ENCODE measurements around the gene EMP1. TPM values are rescaled to one million over a fixed set of nuclear protein-coding genes. Genes with fewer than 3 reads are reported as not detected.

The EMP1 gene
- total and polyA plus RNA-seq, 2 donors (not counting 3 experiments of a cell fraction or from before 2014, with no cell fraction given) = 265 to 528 TPM

GRCh38 chr12:13248964-13249363 lies 52.4 kb downstream of the EMP1 start:
- POLR2A ChIA-PET = no interaction called here

More at GRCh38 chr12:13248964-13249363, 52.4 kb downstream of the EMP1 start:
- H3K9me1 ChIP-seq (replicated peaks; ENCODE audit: control insufficient read depth, extremely low read depth, insufficient read depth, low read length) = no peaks in the 10 kb centered on the region
- H3K79me2 ChIP-seq (ENCODE audit: control insufficient read depth, insufficient read depth, low read length) = no peaks in the 10 kb centered on the region
- H3K9ac ChIP-seq (replicated peaks; ENCODE audit: extremely low read depth, insufficient read depth, low read length) = no peak overlapping the region
- CTCF ChIA-PET = interaction anchor here (0.9 kb wide), 1 partner anchor 8 kb away, joined by 3 read pairs; no protein-coding TSS in a partner anchor
- dilution Hi-C loops (cut with MboI; ENCODE audit: extremely low pct_ligation_motif_present, low sequenced_read_pairs) = no loop called here
- H3K4me3 ChIP-seq (replicated peaks in 1 of 3; ENCODE audit: insufficient read depth in 1 of 3, low read depth in 1 of 3, low read length in 3 of 3) = no peak overlapping the region
- no TSS peak for BruUV-seq (replicated peaks)
- no peak overlapping the region for H3K4me2 ChIP-seq (ENCODE audit: insufficient read depth, low read length)
- H3K36me3 ChIP-seq (ENCODE audit: control insufficient read depth in 2 of 2, extremely low read depth in 1 of 2, insufficient read depth in 2 of 2, low read length in 2 of 2) = no peaks in the 10 kb centered on the region
- no peak for FAIRE-seq
- H3K27ac ChIP-seq (ENCODE audit: insufficient read depth, low read depth, low read length) = no peak overlapping the region
- TF ChIP-seq FOS (IDR thresholded peaks at IDR 0.05; ENCODE audit: borderline replicate concordance, insufficient read depth, low read length) (no peak), POLR2A (IDR thresholded peaks at IDR 0.05; ENCODE audit: low read depth, low read length) (no peak), MYC (IDR thresholded peaks at IDR 0.05; ENCODE audit: low read depth, low read length) (no peak), POLR2AphosphoS5 (IDR thresholded peaks at IDR 0.05; ENCODE audit: insufficient read depth, low read depth, low read length) (no peak), GATA2 (IDR thresholded peaks at IDR 0.05; ENCODE audit: insufficient read depth, insufficient read length, low read depth, low read length) (no peak), CTCF (IDR thresholded peaks at IDR 0.05; ENCODE audit: extremely low read depth in 1 of 2, insufficient read depth in 1 of 2, low read depth in 1 of 2, low read length in 2 of 2) (no peak), MAX (IDR thresholded peaks at IDR 0.05; ENCODE audit: insufficient read depth, insufficient read length) (no peak), JUN (IDR thresholded peaks at IDR 0.05; ENCODE audit: borderline replicate concordance, insufficient read depth, insufficient read length, low read depth) (no peak), EZH2 (IDR thresholded peaks at IDR 0.05; ENCODE audit: borderline replicate concordance, low read depth, low read length, severe bottlenecking) (no peak)
- H3K27me3 ChIP-seq (ENCODE audit: control insufficient read depth in 2 of 2, insufficient read depth in 2 of 2, low read length in 2 of 2) = peaks cover 0 to 4% of the 10 kb centered on the region in 2 experiments
- H3K9me3 ChIP-seq (replicated peaks; ENCODE audit: control insufficient read depth, insufficient read depth, low read length) = no peaks in the 10 kb centered on the region
- no peaks in the 10 kb centered on the region for H4K20me1 ChIP-seq (replicated peaks; ENCODE audit: control insufficient read depth, extremely low read depth, insufficient read depth, low read length)
- no peak for DNase-seq (ENCODE audit: low read depth, low spot score)
- no peaks in the 10 kb centered on the region for H3K4me1 ChIP-seq (ENCODE audit: control insufficient read depth, extremely low read depth, insufficient read depth, low read length)
- H2AFZ ChIP-seq (ENCODE audit: low read depth, low read length) = no peak overlapping the region
- intact Hi-C loops (cut with micrococcal nuclease) = no loop called here

Data from endothelial cell of umbilical vein (primary cell).